ENCODE results near the gene AKAP17A.
"Not testable (repeated sequence)": the region's sequence is repeated elsewhere in the genome, so short reads cannot be mapped to it uniquely, and the experiment has no call there.

Gene AKAP17A

DNA sequence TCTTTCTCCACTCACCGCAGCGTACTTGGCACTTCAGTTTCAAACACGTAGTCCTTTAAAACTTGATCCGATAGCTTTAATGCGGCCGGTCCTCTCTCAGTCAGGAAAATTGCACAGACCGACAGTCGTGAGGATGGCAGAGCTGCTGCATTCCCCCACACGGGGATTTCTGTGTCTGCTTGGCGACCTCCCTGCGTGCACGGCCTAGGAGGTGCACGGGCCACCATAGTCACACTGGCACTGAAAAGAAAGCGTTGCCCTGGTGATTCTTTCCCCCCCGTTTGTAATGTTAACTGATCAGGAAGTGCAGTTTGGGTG lies 10.3 kb downstream of the AKAP17A start:
- DNase-seq = no peak

DNA sequence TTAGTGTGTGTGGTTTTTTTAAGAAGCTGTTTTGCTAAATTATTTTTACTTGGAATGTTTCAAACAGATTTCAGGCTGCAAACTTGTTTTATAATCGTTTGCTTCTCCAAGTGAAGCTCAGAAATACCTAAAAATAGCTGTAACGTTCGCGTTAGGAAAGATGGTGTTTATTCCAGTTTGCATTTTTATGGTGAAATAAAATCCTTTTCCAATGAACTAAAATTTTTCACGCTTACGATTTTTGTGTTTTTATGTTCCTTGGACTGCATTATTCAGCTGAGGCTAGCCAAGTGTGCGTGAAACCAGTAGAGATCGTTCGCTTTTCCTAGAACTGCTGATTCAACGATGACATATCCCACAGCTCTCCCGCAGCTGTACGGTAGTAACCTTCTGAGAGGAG lies 10.9 kb downstream of the AKAP17A start:
- DNase-seq = no peak

DNA sequence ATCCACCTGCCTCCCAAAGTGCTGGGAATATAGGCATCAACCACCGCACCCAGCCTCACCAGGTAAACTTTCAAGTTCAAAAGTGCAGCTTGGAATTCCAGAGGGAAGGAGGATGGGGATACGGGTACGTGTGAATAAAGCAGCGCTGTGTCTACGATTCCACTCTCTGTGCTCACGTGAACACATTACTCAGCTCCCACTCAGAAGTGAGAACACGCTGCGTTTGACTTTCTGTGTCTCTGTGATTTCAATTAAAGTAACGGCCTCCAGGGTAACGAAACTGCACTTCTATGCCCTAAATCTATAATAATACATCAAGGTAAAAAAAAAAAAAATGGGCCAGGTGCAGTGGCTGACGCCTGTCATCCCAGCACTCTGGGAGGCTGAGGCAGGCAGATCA lies 15.1 kb downstream of the AKAP17A start:
- peak in 7 of 56 donors; percentile 2 to 44 (median 14) for DNase-seq

DNA sequence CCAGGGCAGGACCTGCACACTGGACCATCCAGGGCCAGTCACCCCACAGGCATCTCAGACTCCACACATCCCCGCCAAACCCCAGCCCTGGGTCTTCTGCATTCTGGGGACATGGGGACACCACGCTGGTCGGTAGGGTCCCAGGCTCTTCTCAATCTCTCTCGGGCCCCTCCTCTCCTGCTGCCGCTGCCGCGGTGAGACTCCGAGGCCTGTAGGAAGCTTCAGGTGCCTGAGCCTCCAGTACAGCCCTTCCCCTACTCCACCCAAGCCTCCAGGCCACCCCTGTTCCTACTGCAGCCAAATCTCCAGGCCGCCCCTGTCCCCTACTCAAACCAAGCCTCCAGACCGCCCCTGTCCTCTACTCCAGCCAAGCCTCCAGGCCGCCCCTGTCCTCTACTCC lies 17.9 kb downstream of the AKAP17A start:
- DNase-seq = no peak

DNA sequence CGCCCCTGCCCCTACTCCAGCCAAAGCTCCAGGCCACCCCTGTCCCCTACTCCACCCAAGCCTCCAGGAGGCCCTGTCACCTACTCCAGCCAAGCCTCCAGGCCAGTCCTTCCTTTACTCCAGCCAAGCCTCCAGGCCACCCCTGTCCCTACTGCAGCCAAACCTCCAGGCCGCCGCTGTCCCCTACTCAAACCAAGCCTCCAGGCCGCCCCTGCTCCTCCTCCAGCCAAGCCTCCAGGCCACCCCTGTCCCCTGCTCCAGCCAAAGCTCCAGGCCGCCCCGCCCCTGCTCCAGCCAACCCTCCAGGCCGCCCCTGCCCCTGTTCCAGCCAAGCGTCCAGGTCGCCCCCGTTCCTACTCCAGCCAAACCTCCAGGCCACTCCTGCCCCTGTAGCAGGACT lies 18.4 kb downstream of the AKAP17A start:
- DNase-seq = no peak

DNA sequence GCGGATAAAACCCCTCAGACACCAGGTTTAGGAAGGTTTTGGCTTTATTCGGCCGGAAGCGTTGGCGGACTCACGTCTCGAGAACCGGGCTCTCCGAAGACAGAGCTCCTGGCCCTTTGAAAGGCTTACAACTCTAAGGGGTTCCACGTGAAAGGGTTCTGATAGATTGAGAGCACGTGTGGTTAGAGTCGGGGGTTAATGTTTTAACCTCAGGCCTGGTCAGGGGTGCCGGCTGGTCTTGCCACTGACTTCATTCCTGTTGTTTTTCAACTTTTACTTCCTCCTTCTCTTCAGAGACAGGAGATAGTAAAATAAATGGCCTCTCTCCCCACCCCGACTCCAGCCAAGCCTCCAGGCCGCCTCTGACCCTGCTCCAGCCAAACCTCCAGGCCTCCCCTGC lies 18.8 kb downstream of the AKAP17A start:
- DNase-seq = no peak

DNA sequence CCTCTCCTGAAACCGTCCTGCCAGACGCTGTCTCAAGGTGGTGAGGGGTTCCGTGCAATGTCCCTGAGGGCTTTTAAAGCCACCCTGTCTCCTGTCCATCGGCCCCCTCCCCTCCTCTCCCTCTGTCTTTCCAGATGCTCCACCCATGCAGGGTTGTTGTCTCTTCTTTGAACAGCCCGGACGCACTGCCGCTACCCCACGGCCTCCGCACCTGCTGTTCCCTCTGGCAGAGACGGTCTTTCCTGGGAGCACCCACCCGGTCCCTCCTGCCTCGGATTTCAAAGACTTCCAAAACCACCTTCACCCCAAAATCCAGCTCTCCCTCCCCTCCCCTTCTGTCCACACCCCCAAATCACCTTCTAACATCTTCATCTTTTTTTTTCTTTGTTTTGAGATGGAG lies 19.3 kb downstream of the AKAP17A start:
- no peak for DNase-seq

DNA sequence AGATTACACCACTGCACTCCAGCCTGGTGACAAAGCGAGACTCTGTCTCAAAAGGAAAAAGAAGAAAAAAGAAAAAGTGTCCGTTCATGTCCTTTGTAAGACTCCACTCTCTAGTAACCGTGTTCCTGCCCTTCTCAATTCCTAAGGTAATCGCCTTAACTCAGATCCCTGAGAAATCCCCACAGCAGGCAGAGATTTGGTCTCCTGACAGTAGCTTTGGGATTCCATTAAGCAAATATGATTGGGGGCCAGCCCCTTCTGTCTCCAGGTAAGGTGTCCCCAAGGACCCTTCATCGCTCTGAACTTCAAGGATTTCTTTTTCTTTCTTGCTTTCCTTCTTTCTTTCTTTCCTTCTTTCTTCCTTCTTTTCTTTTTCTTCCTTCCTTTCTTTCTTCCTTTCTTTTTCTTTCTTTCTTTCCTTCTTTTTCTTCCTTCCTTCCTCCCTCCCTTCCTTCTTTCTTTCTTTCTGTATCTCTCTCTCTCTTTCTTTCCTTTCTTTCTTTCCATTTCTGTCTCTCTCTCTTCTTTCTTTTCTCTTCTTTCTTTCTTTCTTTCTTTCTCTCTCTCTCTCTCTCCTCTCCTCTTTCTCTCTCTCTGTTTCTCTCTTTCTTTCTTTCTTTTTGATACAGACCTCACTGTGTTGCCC lies 21.4 kb downstream of the AKAP17A start:
- no peak for DNase-seq

DNA sequence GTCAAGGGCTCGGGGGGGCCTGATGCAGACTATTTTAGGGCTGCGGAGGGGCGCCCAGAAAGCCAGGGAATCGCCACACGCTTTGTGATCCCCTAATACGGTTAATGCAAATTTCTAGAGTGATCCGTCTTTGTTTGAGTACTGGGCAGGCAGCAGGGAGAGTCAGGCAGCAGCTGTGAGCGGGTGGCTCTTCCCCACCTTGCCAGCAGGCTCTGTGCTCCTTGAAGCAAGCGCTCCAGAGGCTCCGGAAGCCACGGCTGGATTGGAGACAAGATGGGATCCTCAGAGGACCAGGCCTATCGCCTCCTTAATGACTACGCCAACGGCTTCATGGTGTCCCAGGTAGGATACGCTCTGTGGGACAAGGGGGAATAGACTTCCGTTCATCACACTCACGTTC lies 23.5 kb downstream of the AKAP17A start, which contains the start of gene ASMT:
TSS of gene ASMT (plus strand) at position 133 of the 400 bp plus-strand sequence. CDS start at position 274, 141 bp downstream.
- no peak for DNase-seq

DNA sequence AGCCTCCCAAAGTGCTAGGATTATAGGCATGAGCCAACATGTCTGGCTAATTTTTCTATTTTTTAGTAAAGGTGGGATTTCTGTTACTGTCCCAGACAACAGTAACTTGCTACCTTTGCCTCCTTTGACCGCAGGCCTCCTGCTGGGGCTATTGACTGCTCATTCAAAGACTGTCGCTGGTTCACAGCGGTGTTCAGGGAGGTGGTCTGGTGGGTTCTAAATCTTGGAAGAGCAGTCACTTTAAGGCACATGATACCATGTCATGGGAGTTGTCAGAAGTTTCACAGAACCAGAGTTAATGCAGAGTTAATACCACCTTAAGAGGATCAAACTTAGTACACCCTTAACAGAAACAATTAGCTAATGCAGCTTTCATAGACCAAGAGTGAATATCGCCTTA lies 27.3 kb downstream of the AKAP17A start:
- DNase-seq = no peak

DNA sequence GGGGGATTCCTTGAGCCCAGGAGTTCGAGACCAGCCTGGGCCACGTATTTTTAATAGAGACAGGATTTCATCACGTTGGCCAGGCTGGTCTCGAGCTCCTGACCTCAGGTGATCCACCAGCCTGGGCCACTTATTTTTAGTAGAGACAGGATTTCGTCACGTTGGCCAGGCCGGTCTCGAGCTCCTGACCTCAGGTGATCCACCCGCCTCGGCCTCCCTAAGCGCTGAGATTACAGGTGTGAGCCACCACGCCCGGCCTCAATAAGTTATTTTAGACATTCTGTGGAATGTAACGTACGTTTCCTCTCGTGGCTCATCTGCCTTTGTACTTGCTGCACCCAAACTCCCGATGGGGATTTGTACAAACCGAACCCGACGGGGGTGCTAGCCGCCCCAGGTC lies 32.3 kb downstream of the AKAP17A start:
- no peak for DNase-seq

DNA sequence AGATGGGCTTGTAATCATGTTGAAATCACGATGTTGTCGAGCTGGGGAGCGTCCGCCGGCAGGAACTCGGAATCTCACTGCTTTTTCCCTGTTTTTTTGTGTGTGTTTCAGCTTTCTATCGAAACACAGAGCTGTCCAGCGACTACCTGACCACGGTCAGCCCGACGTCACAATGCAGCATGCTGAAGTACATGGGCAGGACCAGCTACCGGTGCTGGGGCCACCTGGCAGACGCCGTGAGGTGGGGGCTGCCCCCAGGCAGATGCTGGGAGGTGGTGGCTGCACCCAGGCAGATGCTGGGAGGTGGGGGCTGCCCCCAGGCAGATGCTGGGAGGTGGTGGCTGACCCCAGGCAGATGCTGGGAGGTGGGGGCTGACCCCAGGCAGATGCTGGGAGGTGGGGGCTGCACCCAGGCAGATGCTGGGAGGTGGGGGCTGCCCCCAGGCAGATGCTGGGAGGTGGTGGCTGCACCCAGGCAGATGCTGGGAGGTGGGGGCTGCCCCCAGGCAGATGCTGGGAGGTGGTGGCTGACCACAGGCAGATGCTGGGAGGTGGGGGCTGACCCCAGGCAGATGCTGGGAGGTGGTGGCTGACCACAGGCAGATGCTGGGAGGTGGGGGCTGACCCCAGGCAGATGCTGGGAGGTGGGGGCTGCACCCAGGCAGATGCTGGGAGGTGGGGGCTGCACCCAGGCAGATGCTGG lies 32.9 kb downstream of the AKAP17A start:
- DNase-seq = not testable (repeated sequence)

DNA sequence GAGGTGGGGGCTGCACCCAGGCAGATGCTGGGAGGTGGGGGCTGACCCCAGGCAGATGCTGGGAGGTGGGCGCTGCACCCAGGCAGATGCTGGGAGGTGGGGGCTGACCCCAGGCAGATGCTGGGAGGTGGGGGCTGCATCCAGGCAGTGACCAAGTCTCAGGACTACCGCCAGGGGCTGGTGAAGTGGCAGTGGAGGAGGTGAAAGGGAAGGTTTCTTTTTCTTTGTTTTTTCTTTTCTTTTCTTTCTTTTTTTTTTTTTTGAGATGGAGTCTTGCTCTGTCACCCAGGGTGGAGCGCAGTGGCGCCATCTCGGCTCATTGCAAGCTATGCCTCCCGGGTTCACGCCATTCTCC lies 33.4 kb downstream of the AKAP17A start:
- not testable (repeated sequence) for DNase-seq

DNA sequence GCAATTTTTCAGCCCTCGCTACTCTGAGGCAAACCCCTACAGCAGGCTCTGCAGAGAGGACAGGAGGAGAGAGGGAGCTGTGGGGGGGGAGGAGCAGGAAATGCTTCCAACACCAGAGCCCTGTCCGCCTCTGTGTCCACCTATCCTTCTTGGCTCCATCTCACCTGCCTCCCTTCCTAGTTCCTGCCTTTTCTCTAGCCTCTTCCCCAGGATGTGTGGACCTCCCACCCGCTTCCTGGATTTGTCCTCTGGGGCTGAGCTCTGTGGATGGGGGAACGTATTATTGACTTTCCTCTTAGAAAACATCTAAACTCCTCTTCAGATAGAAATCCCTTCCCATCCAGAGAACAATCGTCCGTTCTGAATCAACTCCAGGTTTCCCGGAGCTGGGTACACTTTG lies 37.8 kb downstream of the AKAP17A start:
- DNase-seq = no peak

DNA sequence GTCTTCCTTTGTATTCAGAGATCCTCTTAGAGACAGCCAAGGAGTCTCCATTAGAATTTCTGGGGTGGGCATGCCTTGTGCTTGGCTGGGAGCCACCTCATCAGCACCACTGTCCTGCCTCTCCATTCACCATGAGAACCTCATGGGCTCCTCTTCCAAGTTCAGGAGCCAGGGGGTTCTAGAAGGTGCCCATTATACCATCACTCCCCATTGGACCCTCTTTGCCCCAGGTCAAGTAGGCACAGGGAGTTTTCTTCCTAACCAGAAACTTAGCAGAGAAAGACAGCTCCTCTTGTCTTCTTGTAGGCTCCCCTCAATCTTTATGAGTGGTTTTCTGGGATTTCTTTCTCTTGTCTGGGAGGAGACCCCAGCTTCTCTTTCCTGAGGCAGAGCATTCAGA lies 54.6 kb downstream of the AKAP17A start:
- no peak for DNase-seq

DNA sequence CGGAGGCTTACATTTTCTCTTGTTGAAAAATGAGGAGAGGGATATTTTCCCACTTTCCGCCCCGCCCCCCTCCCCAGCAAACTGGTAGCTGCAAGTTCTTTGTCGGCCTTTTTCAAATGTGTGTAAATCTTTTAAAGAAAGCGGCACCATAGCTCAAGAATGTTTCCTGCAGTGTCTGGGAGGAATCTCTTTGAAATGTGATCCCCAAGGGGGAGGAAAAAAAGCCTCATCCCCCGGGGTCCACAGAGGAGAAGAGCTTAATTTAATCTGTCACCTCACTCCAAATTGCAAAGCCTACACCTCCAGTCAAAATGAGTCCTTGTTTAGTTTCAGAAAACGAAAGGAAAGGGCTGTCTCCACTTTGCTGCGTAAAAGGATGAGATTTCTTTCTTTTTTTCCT lies 58.2 kb downstream of the AKAP17A start:
- DNase-seq = no peak
